GM12872 (cell line): ENCODE measurements around the gene TBC1D30.

ENCODE experiments used
- CTCF ChIP-seq: IDR thresholded peaks from 3 replicates; pipeline ENCODE4 v1.5.1; 2011; ENCODE audit warnings: low read depth, mild to moderate bottlenecking, low read length, moderate library complexity; ENCODE audit not compliant: insufficient read depth

The TBC1D30 gene

GRCh38 chr12:64824500-64825142, at the start of gene TBC1D30:
Gene TBC1D30, plus strand, starts transcription at chr12:64824647. Its CDS starts 233 bp downstream, at chr12:64824880.
- no peak for TF ChIP-seq CTCF

- no peak for TF ChIP-seq CTCF
These were observed 45.0 kb upstream of the TBC1D30 start for GRCh38 chr12:64779354-64779974.

GRCh38 chr12:64780132-64780530, 44.3 kb upstream of the TBC1D30 start:
- TF ChIP-seq CTCF: no peak

- TF ChIP-seq CTCF: no peak
These were observed 43.7 kb upstream of the TBC1D30 start for GRCh38 chr12:64780531-64781279.

- no peak for TF ChIP-seq CTCF
These were observed 42.9 kb upstream of the TBC1D30 start for GRCh38 chr12:64781280-64782190.

- TF ChIP-seq CTCF: no peak
These were observed 42.1 kb upstream of the TBC1D30 start for GRCh38 chr12:64782191-64782876.
